HepG2 (cell line): ENCODE results near the gene ZBTB20.

ENCODE experiments used
- MAFK ChIP-seq, 2 experiments: IDR thresholded peaks in 1 of 2; conservative IDR thresholded peaks in 1 of 2; 2 replicates each; pipeline ENCODE4 v1.6.1; 2011; ENCODE audit warnings: improper control_type of control experiment in 2 of 2, low read length in 2 of 2
- ZKSCAN1 ChIP-seq: fragments of 150-350 bp; IDR thresholded peaks from 2 replicates; pipeline ENCODE4 v1.6.1; 2014; ENCODE audit warnings: low read length
- ZNF232 ChIP-seq: sonication (generic); formaldehyde crosslinking; IDR thresholded peaks from 2 replicates; pipeline ENCODE4 v1.4.0; 2020; ENCODE audit warnings: missing genetic modification reagents, borderline replicate concordance
- ZNF83 ChIP-seq: sonication (generic); formaldehyde crosslinking; IDR thresholded peaks from 2 replicates; pipeline ENCODE4 v1.4.0; 2020; ENCODE audit warnings: missing genetic modification reagents, mild to moderate bottlenecking, borderline replicate concordance

GRCh38 chr3:114884213-114884923, 262.7 kb downstream of the ZBTB20 start:
- TF ChIP-seq ZKSCAN1 (no peak), MAFK (conservative IDR thresholded peaks at IDR 0.05 in 1 of 2, IDR thresholded peaks at IDR 0.05 in 1 of 2; ENCODE audit: low read length in 2 of 2) (no peak), ZNF83 (CRISPR knock-in tag) (no peak), ZNF232 (no peak)
